GM21360 (cell line): ENCODE results near the gene MYO1E.
"Not testable (repeated sequence)": the region's sequence is repeated elsewhere in the genome, so short reads cannot be mapped to it uniquely, and the experiment has no call there.

Experiments
- ATAC-seq: cut with Tn5 transposase; IDR thresholded peaks from one replicate; pipeline ENCODE4 v1.9.1; 2021; ENCODE audit warnings: mild to moderate bottlenecking, moderate library complexity; ENCODE audit not compliant: unreplicated experiment

The MYO1E gene

GRCh38 chr15:59352683-59353082 lies 20.0 kb downstream of the MYO1E start:
- ATAC-seq, result no peak

- no peak for ATAC-seq
Observed at GRCh38 chr15:59352189-59352588, 20.5 kb downstream of the MYO1E start.

GRCh38 chr15:59350421-59350732 lies 22.3 kb downstream of the MYO1E start:
- no peak for ATAC-seq

- ATAC-seq, result no peak
Observed at GRCh38 chr15:59349680-59350420, 22.8 kb downstream of the MYO1E start.

GRCh38 chr15:59347915-59348314 lies 24.8 kb downstream of the MYO1E start:
- ATAC-seq, result no peak

GRCh38 chr15:59346951-59347350 lies 25.7 kb downstream of the MYO1E start:
- no peak for ATAC-seq

GRCh38 chr15:59345326-59345725 lies 27.3 kb downstream of the MYO1E start:
- ATAC-seq, result no peak

- no peak for ATAC-seq
Observed at GRCh38 chr15:59344311-59344710, 28.4 kb downstream of the MYO1E start.

GRCh38 chr15:59340325-59340724 lies 32.3 kb downstream of the MYO1E start:
- no peak for ATAC-seq

- ATAC-seq, result no peak
Observed at GRCh38 chr15:59339252-59339672, 33.4 kb downstream of the MYO1E start.

- ATAC-seq, result no peak
Observed at GRCh38 chr15:59338414-59338813, 34.3 kb downstream of the MYO1E start.

- not testable (repeated sequence) for ATAC-seq
Observed at GRCh38 chr15:59336725-59337124, 35.9 kb downstream of the MYO1E start.

- no peak for ATAC-seq
Observed at GRCh38 chr15:59335207-59335786, 37.4 kb downstream of the MYO1E start.

GRCh38 chr15:59334076-59334415 lies 38.6 kb downstream of the MYO1E start:
- ATAC-seq, result no peak

GRCh38 chr15:59333401-59334075 lies 39.1 kb downstream of the MYO1E start:
- ATAC-seq, result no peak

GRCh38 chr15:59332009-59332408 lies 40.7 kb downstream of the MYO1E start:
- no peak for ATAC-seq

- ATAC-seq, result no peak
Observed at GRCh38 chr15:59330649-59331048, 42.0 kb downstream of the MYO1E start.

GRCh38 chr15:59329570-59330350 lies 42.9 kb downstream of the MYO1E start:
- ATAC-seq, result no peak

GRCh38 chr15:59329091-59329490 lies 43.6 kb downstream of the MYO1E start:
- ATAC-seq, result no peak

GRCh38 chr15:59327942-59328341 lies 44.7 kb downstream of the MYO1E start:
- peak; percentile 59 for ATAC-seq

- no peak for ATAC-seq
Observed at GRCh38 chr15:59326856-59327255, 45.8 kb downstream of the MYO1E start.
